ENCODE data around the gene ZBED4. TPM values are rescaled to one million over a fixed set of nuclear protein-coding genes. Genes with fewer than 3 reads are reported as not detected.
A peak's percentile ranks its signal among the peaks of the same experiment; 100 is the strongest.
"Not testable (repeated sequence)": the region's sequence is repeated elsewhere in the genome, so short reads cannot be mapped to it uniquely, and the experiment has no call there.

Gene ZBED4
- polyA plus RNA-seq (ENCODE audit: insufficient read length in 10 of 10), result 10 to 100 TPM; 11.0 to 15.2 (median 12.3) TPM
- long read RNA-seq, donor 1, full-length matches to known transcripts, result 4 of 4 reads
- long read RNA-seq, donor 1, partial matches to known transcripts, result 0 of 4 reads
- long read RNA-seq, donor 1, other reads (novel, unspliced or antisense), result 0 of 4 reads
- long read RNA-seq, donor 2, full-length matches to known transcripts, result 1 of 1 reads
- long read RNA-seq, donor 2, partial matches to known transcripts, result 0 of 1 reads
- long read RNA-seq, donor 2, other reads (novel, unspliced or antisense), result 0 of 1 reads
- long read RNA-seq, donor 3, result 0 reads
- long read RNA-seq, donor 4, full-length matches to known transcripts, result 3 of 3 reads
- long read RNA-seq, donor 4, partial matches to known transcripts, result 0 of 3 reads
- long read RNA-seq, donor 4, other reads (novel, unspliced or antisense), result 0 of 3 reads
- long read RNA-seq, donor 5, full-length matches to known transcripts, result 5 of 5 reads
- long read RNA-seq, donor 5, partial matches to known transcripts, result 0 of 5 reads
- long read RNA-seq, donor 5, other reads (novel, unspliced or antisense), result 0 of 5 reads
- long read RNA-seq, donor 6, full-length matches to known transcripts, result 6 of 6 reads
- long read RNA-seq, donor 6, partial matches to known transcripts, result 0 of 6 reads
- long read RNA-seq, donor 6, other reads (novel, unspliced or antisense), result 0 of 6 reads
- long read RNA-seq, donor 7, full-length matches to known transcripts, result 5 of 5 reads
- long read RNA-seq, donor 7, partial matches to known transcripts, result 0 of 5 reads
- long read RNA-seq, donor 7, other reads (novel, unspliced or antisense), result 0 of 5 reads
- long read RNA-seq, donor 8, full-length matches to known transcripts, result 6 of 6 reads
- long read RNA-seq, donor 8, partial matches to known transcripts, result 0 of 6 reads
- long read RNA-seq, donor 8, other reads (novel, unspliced or antisense), result 0 of 6 reads
- long read RNA-seq, donor 9, result 0 reads

GRCh38 chr22:49852898-49853894 is at the start of gene ZBED4:
Gene ZBED4, plus strand, starts transcription at chr22:49853844. Its CDS starts 29,819 bp downstream, at chr22:49883663.
- DNase-seq, result peak; percentile 97 to 98 (median 98)

- no peak for DNase-seq
Measured at GRCh38 chr22:49807129-49807528, 46.5 kb upstream of the ZBED4 start.

GRCh38 chr22:49807780-49808708 is 45.6 kb upstream of the ZBED4 start:
- DNase-seq, result no peak

- no peak for DNase-seq
Measured at GRCh38 chr22:49810363-49811019, 43.2 kb upstream of the ZBED4 start.

- DNase-seq, result no peak
Measured at GRCh38 chr22:49811020-49811791, 42.4 kb upstream of the ZBED4 start.

GRCh38 chr22:49812838-49813237 is 40.8 kb upstream of the ZBED4 start:
- no peak for DNase-seq

- no peak for DNase-seq
Measured at GRCh38 chr22:49814164-49814686, 39.4 kb upstream of the ZBED4 start.

- no peak for DNase-seq
Measured at GRCh38 chr22:49814856-49815255, 38.8 kb upstream of the ZBED4 start.

- DNase-seq, result no peak
Measured at GRCh38 chr22:49815641-49816091, 38.0 kb upstream of the ZBED4 start.

GRCh38 chr22:49817359-49817758 is 36.3 kb upstream of the ZBED4 start:
- DNase-seq, result no peak

- no peak for DNase-seq
Measured at GRCh38 chr22:49820984-49821383, 32.7 kb upstream of the ZBED4 start.

GRCh38 chr22:49821741-49822140 is 31.9 kb upstream of the ZBED4 start:
- DNase-seq, result not testable (repeated sequence)

- no peak for DNase-seq
Measured at GRCh38 chr22:49823289-49824045, 30.2 kb upstream of the ZBED4 start.

GRCh38 chr22:49824185-49824925 is 29.3 kb upstream of the ZBED4 start:
- DNase-seq, result no peak

- no peak for DNase-seq
Measured at GRCh38 chr22:49824936-49825335, 28.7 kb upstream of the ZBED4 start.

- DNase-seq, result no peak
Measured at GRCh38 chr22:49825436-49825835, 28.2 kb upstream of the ZBED4 start.
